ENCODE measurements around the gene NCOA1. TPM values are rescaled to one million over a fixed set of nuclear protein-coding genes. Genes with fewer than 3 reads are reported as not detected.

Gene NCOA1
- polyA plus RNA-seq, 1 of the 3 experiments (the other 2 are of a cell fraction): 10.7 TPM

GRCh38 chr2:24592441-24593100 lies 101.5 kb downstream of the NCOA1 start:
- 96% methylated on average over 3 of the region's 3 CpGs for WGBS (ENCODE audit: low lambda C conversion rate)
- Histone ChIP-seq H3K27ac (ENCODE audit: low read depth in 2 of 2, low read length in 1 of 2) (no peak overlapping the region), H4K20me1 (ENCODE audit: insufficient read depth) (no peaks in the 10 kb centered on the region), H3K36me3 (replicated peaks in 1 of 2; ENCODE audit: control insufficient read depth in 1 of 2, insufficient read depth in 2 of 2, low read length in 1 of 2) (peaks cover 4% of the 10 kb centered on the region in 2 experiments), H3K4me2 (no peak overlapping the region), H3K9ac (no peak overlapping the region), H2AFZ (ENCODE audit: low read depth) (no peak overlapping the region), H3K9me3 (no peaks in the 10 kb centered on the region), H3K79me2 (ENCODE audit: insufficient read depth) (0 out of 2 replicates have a peak, but pooled peaks cover 4% of the 10 kb centered on the region), H3K9me2 (no peaks in the 10 kb centered on the region), H3K4me1 (ENCODE audit: control insufficient read depth in 1 of 2, insufficient read depth in 2 of 2, low read depth in 1 of 2, low read length in 1 of 2) (no peaks in the 10 kb centered on the region; a peak in 2 of 4 replicates), H3F3A (replicated peaks; ENCODE audit: insufficient read depth) (no peaks in the 10 kb centered on the region), H3K4me3 (ENCODE audit: low read depth in 2 of 2, low read length in 1 of 2) (no peak overlapping the region), H3K27me3 (ENCODE audit: insufficient read depth) (no peaks in the 10 kb centered on the region)
- ChIA-PET POLR2A (interaction anchor here (0.6 kb wide), 1 partner anchor 454 kb away, joined by 3 read pairs; no protein-coding TSS in a partner anchor), CTCF (interaction anchor here (0.9 to 1.2 kb wide), 2 partner anchors 8 to 28 kb away, joined by 3 read pairs; no protein-coding TSS in a partner anchor)
- no peak for TF ChIP-seq ZBTB33 (IDR thresholded peaks at IDR 0.05; ENCODE audit: borderline replicate concordance, low read depth)
- TF ChIP-seq PBX3 (IDR thresholded peaks at IDR 0.05): no peak
- no peak for TF ChIP-seq GATA2 (CRISPR knock-in tag; IDR thresholded peaks at IDR 0.05)
- TF ChIP-seq MXI1 (IDR thresholded peaks at IDR 0.05; ENCODE audit: low read depth, low read length): no peak
- no peak for TF ChIP-seq RAD21 (IDR thresholded peaks at IDR 0.05; ENCODE audit: low read length)
- no peak for TF ChIP-seq REST (IDR thresholded peaks at IDR 0.05; ENCODE audit: low read depth, low read length)
- TF ChIP-seq USF2 (IDR thresholded peaks at IDR 0.05; ENCODE audit: borderline replicate concordance, low read depth, low read length): no peak
- no peak for TF ChIP-seq RXRA (IDR thresholded peaks at IDR 0.05; ENCODE audit: borderline replicate concordance, low read depth)
- no peak for TF ChIP-seq MAX (IDR thresholded peaks at IDR 0.05; ENCODE audit: low read depth)
- TF ChIP-seq SIN3A (IDR thresholded peaks at IDR 0.05; ENCODE audit: borderline replicate concordance, low read depth, low read length): no peak
- no peak for DNase-seq
